Dedifferentiated amniotic fluid mesenchymal stem cell (primary cell): ENCODE data around the gene PLEKHG4B.
"Not testable (repeated sequence)": the region's sequence is repeated elsewhere in the genome, so short reads cannot be mapped to it uniquely, and the experiment has no call there.

Source experiments
- DNase-seq: peaks from one replicate; pipeline ENCODE4 v3.0.0-alpha.2; 2016; ENCODE audit errors: extremely low spot score

The PLEKHG4B gene

GRCh38 chr5:91556-92263, at the start of gene PLEKHG4B:
Gene PLEKHG4B (plus strand): TSS chr5:92168. CDS start chr5:92232, 64 bp downstream.
- DNase-seq, result no peak

GRCh38 chr5:42250-42649, 49.7 kb upstream of the PLEKHG4B start:
- peak; percentile 16 for DNase-seq

GRCh38 chr5:48192-48591, 43.8 kb upstream of the PLEKHG4B start:
- no peak for DNase-seq

GRCh38 chr5:49530-49929, 42.4 kb upstream of the PLEKHG4B start:
- DNase-seq, result not testable (repeated sequence)

- DNase-seq, result no peak
Measured at GRCh38 chr5:49953-50544, 41.9 kb upstream of the PLEKHG4B start.

- no peak for DNase-seq
Measured at GRCh38 chr5:50724-51499, 41.1 kb upstream of the PLEKHG4B start.

- DNase-seq, result no peak
Measured at GRCh38 chr5:51500-51823, 40.5 kb upstream of the PLEKHG4B start.

- no peak for DNase-seq
Measured at GRCh38 chr5:53381-54174, 38.4 kb upstream of the PLEKHG4B start.

- no peak for DNase-seq
Measured at GRCh38 chr5:54175-54730, 37.7 kb upstream of the PLEKHG4B start.

- DNase-seq, result no peak
Measured at GRCh38 chr5:54876-55569, 36.9 kb upstream of the PLEKHG4B start.

- no peak for DNase-seq
Measured at GRCh38 chr5:56561-57290, 35.2 kb upstream of the PLEKHG4B start.

- DNase-seq, result not testable (repeated sequence)
Measured at GRCh38 chr5:60250-60649, 31.7 kb upstream of the PLEKHG4B start.

GRCh38 chr5:70440-70839, 21.5 kb upstream of the PLEKHG4B start:
- DNase-seq, result peak; percentile 88

GRCh38 chr5:72316-73180, 19.4 kb upstream of the PLEKHG4B start:
- DNase-seq, result not testable (repeated sequence)

GRCh38 chr5:73181-73447, 18.9 kb upstream of the PLEKHG4B start:
- not testable (repeated sequence) for DNase-seq

- DNase-seq, result no peak
Measured at GRCh38 chr5:73768-74502, 18.0 kb upstream of the PLEKHG4B start.

GRCh38 chr5:74503-75109, 17.4 kb upstream of the PLEKHG4B start:
- DNase-seq, result no peak
